CD4-positive, alpha-beta T cell treated with Interleukin-15 for 1 hour (primary cell): ENCODE measurements around the gene SPRED3.
A peak's percentile ranks its signal among the peaks of the same experiment; 100 is the strongest.
"Not testable (repeated sequence)": the region's sequence is repeated elsewhere in the genome, so short reads cannot be mapped to it uniquely, and the experiment has no call there.

Experiments used
- DNase-seq: peaks from one replicate; pipeline ENCODE4 v3.0.0-alpha.2; 2020

SPRED3 gene, protein sequence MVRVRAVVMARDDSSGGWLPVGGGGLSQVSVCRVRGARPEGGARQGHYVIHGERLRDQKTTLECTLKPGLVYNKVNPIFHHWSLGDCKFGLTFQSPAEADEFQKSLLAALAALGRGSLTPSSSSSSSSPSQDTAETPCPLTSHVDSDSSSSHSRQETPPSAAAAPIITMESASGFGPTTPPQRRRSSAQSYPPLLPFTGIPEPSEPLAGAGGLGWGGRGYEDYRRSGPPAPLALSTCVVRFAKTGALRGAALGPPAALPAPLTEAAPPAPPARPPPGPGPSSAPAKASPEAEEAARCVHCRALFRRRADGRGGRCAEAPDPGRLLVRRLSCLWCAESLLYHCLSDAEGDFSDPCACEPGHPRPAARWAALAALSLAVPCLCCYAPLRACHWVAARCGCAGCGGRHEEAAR

DNA sequence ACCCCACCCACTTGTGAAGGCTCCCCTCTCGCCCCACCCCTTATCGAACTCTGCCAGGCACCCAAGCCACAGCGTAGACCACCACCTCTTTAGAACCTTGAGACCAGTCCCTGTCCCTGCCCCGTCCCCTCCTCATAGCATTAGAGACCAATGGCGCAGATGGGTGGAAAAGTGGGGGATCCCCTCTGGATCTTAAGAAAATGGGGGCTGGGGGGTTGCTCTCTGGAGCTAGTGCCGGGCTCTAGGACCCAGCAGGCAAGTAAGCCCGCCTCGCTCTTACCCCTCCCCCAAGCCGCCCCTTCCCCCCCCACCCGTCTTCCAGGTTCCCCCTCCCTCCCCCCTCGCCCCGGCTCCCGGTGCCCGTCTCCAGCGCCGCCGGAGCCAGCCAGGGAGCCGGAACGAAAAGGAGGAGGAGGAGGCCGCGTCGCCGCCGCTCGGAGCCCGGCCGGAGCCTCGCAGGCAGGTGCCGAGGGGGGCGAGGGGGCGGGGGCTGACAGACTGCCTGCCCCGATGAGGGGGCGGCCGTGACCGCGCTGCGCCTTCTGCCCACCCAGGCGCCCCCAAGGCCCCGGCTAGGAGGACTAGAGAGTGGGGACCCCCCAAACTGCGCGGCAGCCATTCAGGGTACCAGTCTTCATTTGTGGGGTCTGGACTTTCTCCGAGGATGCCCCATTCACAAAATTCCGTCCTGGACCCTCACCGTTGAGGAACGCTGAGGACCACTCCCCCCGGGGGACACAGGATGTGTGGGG is at the start of gene SPRED3:
Gene SPRED3, plus strand, starts transcription at position 349 of the 752 bp plus-strand sequence. CDS start 1,606 bp downstream, outside the sequence.
- no peak for DNase-seq

DNA sequence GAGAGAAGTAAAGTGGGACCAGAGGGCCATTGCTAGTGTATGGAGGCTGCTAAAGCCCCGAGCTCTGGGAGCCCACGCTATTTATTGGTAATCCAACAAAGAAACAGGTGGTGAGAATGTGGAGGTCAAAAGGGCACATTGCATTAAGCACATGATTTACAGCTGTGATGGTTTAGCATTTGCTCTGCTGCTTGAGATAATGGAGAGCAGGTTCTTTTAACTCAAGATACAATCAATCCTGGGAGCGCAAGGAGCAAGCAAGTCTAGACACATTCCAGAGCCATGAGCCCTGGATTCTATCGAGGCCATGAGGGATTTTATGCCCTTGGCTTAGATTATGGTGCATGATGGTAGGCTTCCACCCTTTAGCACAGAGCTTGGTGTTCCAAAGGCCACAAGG is 49.5 kb upstream of the SPRED3 start:
- DNase-seq: not testable (repeated sequence)

GRCh38 chr19:38340927-38341326 is 47.6 kb upstream of the SPRED3 start:
- DNase-seq: no peak

- DNase-seq: no peak
These were observed 41.7 kb upstream of the SPRED3 start for GRCh38 chr19:38346837-38347236.

GRCh38 chr19:38350883-38351282 is 37.6 kb upstream of the SPRED3 start:
- DNase-seq: no peak

- DNase-seq: no peak
These were observed 36.6 kb upstream of the SPRED3 start for GRCh38 chr19:38351865-38352395.

DNA sequence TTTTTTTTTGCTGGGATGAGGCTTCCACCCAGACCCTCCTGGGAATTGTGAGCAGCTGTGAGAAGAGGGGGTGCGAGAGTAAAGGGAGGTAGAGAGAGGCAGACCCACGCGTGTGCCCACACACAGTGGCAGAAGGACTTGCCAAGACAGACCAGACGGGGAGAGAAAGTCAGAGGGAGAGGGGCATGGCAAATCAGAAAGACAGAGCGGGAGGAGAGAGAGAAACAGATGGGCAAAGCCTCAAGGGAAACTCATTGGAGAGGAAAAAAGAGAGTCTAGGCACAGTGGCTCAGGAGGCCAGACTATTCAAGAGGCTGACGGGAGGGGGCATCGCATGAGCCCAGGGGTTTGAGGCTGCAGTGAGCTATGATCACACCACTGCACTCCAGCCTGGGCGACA is 35.9 kb upstream of the SPRED3 start:
- no peak for DNase-seq

DNA sequence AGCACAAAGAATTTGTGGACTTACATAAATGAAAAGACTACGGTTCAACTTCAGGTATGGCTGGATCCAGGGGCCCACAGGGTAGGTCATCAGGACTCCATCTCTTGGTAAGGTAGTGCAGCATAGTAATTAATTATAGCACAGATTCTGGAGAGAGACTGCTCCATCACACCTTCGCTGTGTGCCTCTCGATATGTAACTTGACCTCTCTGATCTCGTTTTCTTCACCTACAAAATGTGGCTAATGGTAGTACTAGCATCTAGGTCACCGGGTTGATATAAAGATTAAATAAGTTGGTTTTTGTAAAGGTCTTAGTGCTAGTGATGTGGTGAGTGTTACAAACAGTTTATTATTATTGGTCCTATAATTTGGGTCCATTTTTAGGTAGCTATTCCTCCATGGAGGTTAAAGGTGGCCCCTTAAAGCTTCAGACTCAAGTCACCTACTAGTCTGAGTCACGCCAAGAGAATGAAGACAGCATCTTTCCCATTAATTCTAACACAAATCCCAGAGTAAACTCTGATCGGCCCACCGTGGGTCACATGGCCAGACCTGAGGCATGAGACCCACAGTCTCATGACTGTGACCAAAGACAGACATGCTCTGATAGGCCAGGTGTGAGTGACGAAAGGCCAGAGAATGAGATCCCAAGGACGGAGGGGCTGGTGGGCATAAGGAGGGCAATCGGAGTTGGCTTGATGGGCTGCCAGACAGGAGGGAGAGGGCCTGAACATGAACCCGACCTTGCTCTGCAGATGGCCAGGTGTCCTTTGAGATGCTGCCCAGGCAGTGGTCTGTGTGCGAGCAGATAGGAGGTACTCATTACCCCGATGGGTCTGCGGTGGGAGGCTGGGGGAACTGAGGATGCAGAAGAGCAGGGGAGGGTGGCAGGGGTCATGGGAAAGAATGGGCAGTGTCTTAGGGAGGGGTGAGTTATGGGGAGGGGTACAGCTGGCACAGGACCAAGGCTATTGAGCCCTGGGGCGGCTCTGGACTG is 32.5 kb upstream of the SPRED3 start:
- DNase-seq: no peak

- no peak for DNase-seq
These were observed 30.4 kb upstream of the SPRED3 start for GRCh38 chr19:38358071-38358470.

- no peak for DNase-seq
These were observed 29.1 kb upstream of the SPRED3 start for GRCh38 chr19:38359242-38360021.

DNA sequence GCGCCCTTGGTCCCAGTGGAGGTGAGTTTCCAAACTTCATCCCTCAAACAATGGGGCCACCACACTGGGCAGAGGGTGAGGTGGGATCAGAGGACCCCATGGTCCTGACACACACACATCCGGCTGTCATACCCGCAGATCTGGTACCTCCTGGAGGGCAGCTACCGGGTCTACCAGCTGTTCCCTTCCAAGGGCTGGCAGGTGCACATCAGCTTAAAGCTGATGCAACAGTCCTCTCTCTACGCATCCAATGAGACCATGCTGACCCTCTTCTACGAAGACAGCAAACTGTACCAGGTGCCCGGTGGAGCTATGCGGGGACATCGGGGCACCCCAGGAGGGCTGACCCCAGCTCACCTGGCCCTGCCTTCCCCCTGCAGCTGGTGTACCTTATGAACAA is 28.1 kb upstream of the SPRED3 start:
- no peak for DNase-seq

- DNase-seq: no peak
These were observed 27.5 kb upstream of the SPRED3 start for GRCh38 chr19:38360839-38361631.

- DNase-seq: peak; percentile 65
These were observed 26.8 kb upstream of the SPRED3 start for GRCh38 chr19:38361633-38362075.

DNA sequence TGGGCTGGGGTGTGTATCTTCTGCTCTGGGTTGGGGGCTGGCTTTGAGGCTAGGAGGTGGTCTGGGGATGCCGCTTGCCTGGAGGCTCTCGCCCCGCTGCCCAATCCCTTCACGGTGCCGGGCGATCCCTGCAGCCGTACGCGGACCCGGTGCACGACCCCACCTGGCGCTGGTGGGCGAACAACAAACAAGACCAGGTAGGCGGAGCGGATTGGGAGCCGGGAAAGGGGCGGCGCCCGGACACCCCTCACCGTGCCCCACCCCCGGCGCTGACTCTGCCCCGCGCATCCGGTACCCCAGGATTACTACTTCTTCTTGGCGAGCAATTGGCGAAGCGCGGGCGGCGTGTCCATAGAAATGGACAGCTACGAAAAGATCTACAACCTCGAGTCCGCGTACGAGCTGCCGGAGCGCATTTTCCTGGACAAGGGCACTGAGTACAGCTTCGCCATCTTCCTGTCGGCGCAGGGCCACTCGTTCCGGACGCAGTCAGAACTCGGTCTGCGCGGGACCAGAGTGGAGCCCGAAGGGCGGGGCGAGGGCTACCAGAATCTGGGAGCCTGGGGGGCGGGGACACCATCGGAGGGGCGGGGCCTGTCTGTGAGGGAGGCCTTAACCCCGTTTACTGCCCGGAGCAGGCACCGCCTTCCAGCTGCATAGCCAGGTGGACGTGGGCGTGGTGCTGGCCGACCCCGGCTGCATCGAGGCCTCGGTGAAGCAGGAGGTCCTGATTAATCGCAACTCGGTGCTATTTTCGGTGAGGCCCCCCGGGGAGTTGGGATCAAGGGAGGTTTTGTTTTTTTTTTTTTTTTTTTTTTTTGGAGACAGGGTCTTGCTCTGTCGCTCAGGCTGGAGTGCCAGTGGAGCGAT is 26.2 kb upstream of the SPRED3 start:
- DNase-seq: peak; percentile 71

- not testable (repeated sequence) for DNase-seq
These were observed 25.4 kb upstream of the SPRED3 start for GRCh38 chr19:38362946-38363688.

- DNase-seq: no peak
These were observed 21.5 kb upstream of the SPRED3 start for GRCh38 chr19:38367041-38367440.

DNA sequence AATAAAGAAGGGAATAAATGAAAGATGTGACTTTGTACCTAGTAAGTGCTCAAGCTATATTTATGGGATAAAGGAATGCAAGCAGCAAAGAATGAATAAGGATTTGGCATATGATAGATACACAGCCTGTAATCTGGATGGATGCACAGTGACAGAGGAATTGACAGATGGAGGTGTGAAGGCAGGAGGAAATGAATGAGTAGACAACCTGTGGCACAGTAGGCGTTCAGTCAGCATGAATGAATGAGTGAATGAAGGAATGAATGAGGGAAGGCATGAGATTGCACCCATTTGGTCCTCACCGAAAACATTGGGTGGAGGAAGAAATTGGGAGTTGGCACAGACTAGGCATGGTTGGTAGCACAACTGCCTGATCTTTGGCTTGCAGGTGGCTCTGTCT is 18.9 kb upstream of the SPRED3 start:
- DNase-seq: no peak

DNA sequence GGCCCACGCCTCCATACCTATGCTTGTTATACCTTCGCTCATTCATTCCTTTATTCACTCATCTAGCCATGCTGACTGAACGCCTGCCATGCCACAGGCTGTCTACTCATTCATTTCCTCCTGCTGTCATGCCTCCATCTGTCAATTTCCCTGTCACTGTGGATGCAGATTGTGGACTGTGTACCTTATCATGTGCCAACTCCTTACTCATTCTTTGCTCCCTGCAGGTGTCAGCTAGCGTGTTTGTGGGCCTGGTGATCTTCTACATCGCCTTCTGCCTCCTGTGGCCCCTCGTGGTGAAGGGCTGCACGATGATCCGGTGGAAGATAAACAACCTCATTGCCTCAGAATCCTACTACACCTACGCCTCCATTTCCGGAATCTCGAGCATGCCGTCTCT is 18.2 kb upstream of the SPRED3 start:
- DNase-seq: no peak

GRCh38 chr19:38371081-38371480 is 17.4 kb upstream of the SPRED3 start:
- no peak for DNase-seq
